Measurements from ENCODE around the gene PRCD. TPM values are rescaled to one million over a fixed set of nuclear protein-coding genes. Genes with fewer than 3 reads are reported as not detected.

PRCD gene
- total RNA-seq, 1 experiment from 2014 or later: 2.5 TPM

- CTCF ChIA-PET: no interaction called here
Measured at GRCh38 chr17:76511668-76512365, 28.0 kb upstream of the PRCD start.

GRCh38 chr17:76512366-76513305, 27.2 kb upstream of the PRCD start:
- Histone ChIP-seq H3K9ac (ENCODE audit: low read length) (no peak overlapping the region), H3K27ac (ENCODE audit: low read length) (no peak overlapping the region), H3K4me1 (ENCODE audit: insufficient read depth, low read length) (no peaks in the 10 kb centered on the region), H3K36me3 (ENCODE audit: low read depth, low read length) (no peaks in the 10 kb centered on the region), H4K20me1 (ENCODE audit: low read length) (no peaks in the 10 kb centered on the region), H3K9me2 (replicated peaks; ENCODE audit: low read length) (no peaks in the 10 kb centered on the region), H3K9me3 (ENCODE audit: low read length) (no peaks in the 10 kb centered on the region), H3K4me2 (ENCODE audit: low read length) (no peak overlapping the region), H3K79me2 (ENCODE audit: low read length) (no peaks in the 10 kb centered on the region), H2AFZ (ENCODE audit: low read length) (no peak overlapping the region), H3F3A (ENCODE audit: low read length, unreplicated experiment) (no peaks in the 10 kb centered on the region), H3K27me3 (ENCODE audit: low read length) (no peaks in the 10 kb centered on the region), H3K4me3 (ENCODE audit: low read length) (no peak overlapping the region)
- no TSS peak for BruUV-seq (replicated peaks)
- DNase-seq (no peak), ATAC-seq (no peak)
- no peak for TF ChIP-seq EZH2phosphoT487 (IDR thresholded peaks at IDR 0.05; ENCODE audit: borderline replicate concordance, low read length)
- TF ChIP-seq EZH2 (IDR thresholded peaks at IDR 0.05; ENCODE audit: low read length, unreplicated experiment): no peak
- TF ChIP-seq, protein P1, sequence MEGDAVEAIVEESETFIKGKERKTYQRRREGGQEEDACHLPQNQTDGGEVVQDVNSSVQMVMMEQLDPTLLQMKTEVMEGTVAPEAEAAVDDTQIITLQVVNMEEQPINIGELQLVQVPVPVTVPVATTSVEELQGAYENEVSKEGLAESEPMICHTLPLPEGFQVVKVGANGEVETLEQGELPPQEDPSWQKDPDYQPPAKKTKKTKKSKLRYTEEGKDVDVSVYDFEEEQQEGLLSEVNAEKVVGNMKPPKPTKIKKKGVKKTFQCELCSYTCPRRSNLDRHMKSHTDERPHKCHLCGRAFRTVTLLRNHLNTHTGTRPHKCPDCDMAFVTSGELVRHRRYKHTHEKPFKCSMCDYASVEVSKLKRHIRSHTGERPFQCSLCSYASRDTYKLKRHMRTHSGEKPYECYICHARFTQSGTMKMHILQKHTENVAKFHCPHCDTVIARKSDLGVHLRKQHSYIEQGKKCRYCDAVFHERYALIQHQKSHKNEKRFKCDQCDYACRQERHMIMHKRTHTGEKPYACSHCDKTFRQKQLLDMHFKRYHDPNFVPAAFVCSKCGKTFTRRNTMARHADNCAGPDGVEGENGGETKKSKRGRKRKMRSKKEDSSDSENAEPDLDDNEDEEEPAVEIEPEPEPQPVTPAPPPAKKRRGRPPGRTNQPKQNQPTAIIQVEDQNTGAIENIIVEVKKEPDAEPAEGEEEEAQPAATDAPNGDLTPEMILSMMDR (conservative IDR thresholded peaks at IDR 0.05; ENCODE audit: low read depth, low read length): no peak
- ChIA-PET CTCF (no interaction called here), POLR2A (ENCODE audit: unreplicated experiment) (interaction anchor here (0.5 kb wide), 1 partner anchor 54 kb away, joined by 5 read pairs; no protein-coding TSS in a partner anchor)
- intact Hi-C loops (cut with micrococcal nuclease): no loop called here

More at GRCh38 chr17:76511668-76512365, 28.0 kb upstream of the PRCD start:
- ATAC-seq (no peak), DNase-seq (no peak)
- Histone ChIP-seq H3K9me2 (replicated peaks; ENCODE audit: low read length) (no peaks in the 10 kb centered on the region), H3K9me3 (ENCODE audit: low read length) (no peaks in the 10 kb centered on the region), H3K36me3 (ENCODE audit: low read depth, low read length) (no peaks in the 10 kb centered on the region), H4K20me1 (ENCODE audit: low read length) (no peaks in the 10 kb centered on the region), H3K9ac (ENCODE audit: low read length) (no peak overlapping the region), H3K79me2 (ENCODE audit: low read length) (no peaks in the 10 kb centered on the region), H2AFZ (ENCODE audit: low read length) (no peak overlapping the region), H3K27ac (ENCODE audit: low read length) (no peak overlapping the region), H3K4me3 (ENCODE audit: low read length) (no peak overlapping the region), H3K4me1 (ENCODE audit: insufficient read depth, low read length) (no peaks in the 10 kb centered on the region), H3F3A (ENCODE audit: low read length, unreplicated experiment) (no peaks in the 10 kb centered on the region), H3K4me2 (ENCODE audit: low read length) (no peak overlapping the region), H3K27me3 (ENCODE audit: low read length) (no peaks in the 10 kb centered on the region)
- POLR2A ChIA-PET (ENCODE audit: unreplicated experiment): no interaction called here
- TF ChIP-seq EZH2phosphoT487 (IDR thresholded peaks at IDR 0.05; ENCODE audit: borderline replicate concordance, low read length): no peak
- TF ChIP-seq, protein P1 (conservative IDR thresholded peaks at IDR 0.05; ENCODE audit: low read depth, low read length): no peak
- TF ChIP-seq EZH2 (IDR thresholded peaks at IDR 0.05; ENCODE audit: low read length, unreplicated experiment): no peak
- no TSS peak for BruUV-seq (replicated peaks)
- intact Hi-C loops (cut with micrococcal nuclease): no loop called here

Measured in PC-3 (cell line).